Neural cell (in vitro differentiated cells): ENCODE results near the gene LRP8. TPM values are rescaled to one million over a fixed set of nuclear protein-coding genes. Genes with fewer than 3 reads are reported as not detected.

Source experiments
- H2AFZ ChIP-seq: fragments of 200-600, 300-800 bp; sonication (generic), shearing (Covaris generic); 2 replicates; pipeline ENCODE4 v1.6.0; 2014; ENCODE audit warnings: low read depth, mild to moderate bottlenecking, antibody characterized with exemption, low read length, moderate library complexity
- H3F3A ChIP-seq: fragments of 200-600 bp; shearing (Covaris generic); 2 replicates; pipeline ENCODE4 v1.6.1; 2016; ENCODE audit warnings: mild to moderate bottlenecking, moderate library complexity, mixed read lengths, antibody characterized with exemption, low read length; ENCODE audit not compliant: insufficient read depth, poor library complexity, severe bottlenecking
- H3K27ac ChIP-seq: fragments of 200-600, 300-800 bp; sonication (generic), shearing (Covaris generic); 2 replicates; pipeline ENCODE4 v1.5.1; 2014; ENCODE audit warnings: mild to moderate bottlenecking, low read length, moderate library complexity
- H3K27me3 ChIP-seq: fragments of 300-800, 200-600 bp; sonication (generic), shearing (Covaris generic); 2 replicates; pipeline ENCODE4 v1.6.0; 2014; ENCODE audit warnings: mild to moderate bottlenecking, low read depth, low read length, moderate library complexity; ENCODE audit not compliant: insufficient read depth
- H3K36me3 ChIP-seq: fragments of 300-800, 200-600 bp; sonication (generic), shearing (Covaris generic); 2 replicates; pipeline ENCODE4 v1.5.1; 2014; ENCODE audit warnings: mild to moderate bottlenecking, antibody characterized with exemption, low read length, moderate library complexity; ENCODE audit not compliant: insufficient read depth
- H3K4me2 ChIP-seq: fragments of 300-800, 200-600 bp; sonication (generic), shearing (Covaris generic); 2 replicates; pipeline ENCODE4 v1.6.0; 2014; ENCODE audit warnings: mild to moderate bottlenecking, low read length
- H3K4me3 ChIP-seq: fragments of 300-800, 200-600 bp; sonication (generic), shearing (Covaris generic); 2 replicates; pipeline ENCODE4 v1.5.1; 2014; ENCODE audit warnings: mild to moderate bottlenecking, low read length, moderate library complexity
- H3K79me2 ChIP-seq: fragments of 200-600 bp; shearing (Covaris generic); replicated peaks from 2 replicates; pipeline ENCODE4 v1.6.0; 2014; ENCODE audit warnings: mild to moderate bottlenecking, low read length, moderate library complexity; ENCODE audit not compliant: insufficient read depth
- H3K9ac ChIP-seq: fragments of 300-800, 200-600 bp; sonication (generic), shearing (Covaris generic); 2 replicates; pipeline ENCODE4 v1.6.1; 2016; ENCODE audit warnings: mild to moderate bottlenecking, low read length, mixed read lengths
- H3K9me2 ChIP-seq: fragments of 200-600 bp; shearing (Covaris generic); 2 replicates; pipeline ENCODE4 v1.6.1; 2016; ENCODE audit warnings: mild to moderate bottlenecking, low read length, mixed read lengths; ENCODE audit not compliant: insufficient read depth
- H3K9me3 ChIP-seq: fragments of 200-600, 300-800 bp; sonication (generic), shearing (Covaris generic); 2 replicates; pipeline ENCODE4 v1.6.1; 2016; ENCODE audit warnings: mild to moderate bottlenecking, mixed run types, low read length, moderate library complexity, mixed read lengths
- H4K20me1 ChIP-seq: fragments of 200-600 bp; shearing (Covaris generic); 2 replicates; pipeline ENCODE4 v1.6.1; 2016; ENCODE audit warnings: mild to moderate bottlenecking, mixed run types; ENCODE audit not compliant: insufficient read depth
- EP300 ChIP-seq: fragments of 450-650 bp; conservative IDR thresholded peaks from 2 replicates; pipeline ENCODE4 v1.6.1; 2014; ENCODE audit warnings: antibody characterized with exemption, mild to moderate bottlenecking, moderate library complexity; ENCODE audit not compliant: poor library complexity, severe bottlenecking
- EZH2 ChIP-seq: fragments of 200-600, 300-800 bp; shearing (Covaris generic), sonication (generic); IDR thresholded peaks from 2 replicates; pipeline ENCODE4 v1.6.1; 2014; ENCODE audit warnings: antibody characterized with exemption, low read length, borderline replicate concordance, mild to moderate bottlenecking; ENCODE audit not compliant: insufficient read depth, poor library complexity, severe bottlenecking
- MXI1 ChIP-seq: fragments of 450-650 bp; conservative IDR thresholded peaks from 2 replicates; pipeline ENCODE4 v1.6.1; 2014; ENCODE audit warnings: antibody characterized with exemption, mild to moderate bottlenecking; ENCODE audit not compliant: poor library complexity, severe bottlenecking
- POLR2AphosphoS5 ChIP-seq: IDR thresholded peaks from 2 replicates; pipeline ENCODE4 v1.6.1; 2012
- RAD21 ChIP-seq: fragments of 450-650 bp; conservative IDR thresholded peaks from 2 replicates; pipeline ENCODE4 v1.6.1; 2014; ENCODE audit warnings: antibody characterized with exemption, mild to moderate bottlenecking, moderate library complexity
- SMC3 ChIP-seq: fragments of 450-650 bp; conservative IDR thresholded peaks from 2 replicates; pipeline ENCODE4 v1.6.1; 2014; ENCODE audit warnings: antibody characterized with exemption, mild to moderate bottlenecking, moderate library complexity; ENCODE audit not compliant: poor library complexity
- TAF1 ChIP-seq: IDR thresholded peaks from 2 replicates; pipeline ENCODE4 v1.6.1; 2012; ENCODE audit warnings: low read depth
- polyA plus RNA-seq: library from polyadenylated mRNA; depleted of rRNA; stranded (reverse); fragments of >200 nt; gene quantifications from 2 replicates; pipeline ENCODE4 v1.2.3, GENCODE V29; 2014
- TF ChIP-seq, protein P1 (sequence below): IDR thresholded peaks from 2 replicates; pipeline ENCODE4 v1.6.1; 2012; ENCODE audit warnings: borderline replicate concordance
- TF ChIP-seq, protein P2 (sequence below): fragments of 450-650 bp; IDR thresholded peaks from 2 replicates; pipeline ENCODE4 v1.5.1; 2014; ENCODE audit warnings: antibody characterized with exemption, mild to moderate bottlenecking, moderate library complexity; ENCODE audit not compliant: poor library complexity, severe bottlenecking

Gene LRP8
- polyA plus RNA-seq, 1 donor from 2014 or later: 65.8 TPM

DNA sequence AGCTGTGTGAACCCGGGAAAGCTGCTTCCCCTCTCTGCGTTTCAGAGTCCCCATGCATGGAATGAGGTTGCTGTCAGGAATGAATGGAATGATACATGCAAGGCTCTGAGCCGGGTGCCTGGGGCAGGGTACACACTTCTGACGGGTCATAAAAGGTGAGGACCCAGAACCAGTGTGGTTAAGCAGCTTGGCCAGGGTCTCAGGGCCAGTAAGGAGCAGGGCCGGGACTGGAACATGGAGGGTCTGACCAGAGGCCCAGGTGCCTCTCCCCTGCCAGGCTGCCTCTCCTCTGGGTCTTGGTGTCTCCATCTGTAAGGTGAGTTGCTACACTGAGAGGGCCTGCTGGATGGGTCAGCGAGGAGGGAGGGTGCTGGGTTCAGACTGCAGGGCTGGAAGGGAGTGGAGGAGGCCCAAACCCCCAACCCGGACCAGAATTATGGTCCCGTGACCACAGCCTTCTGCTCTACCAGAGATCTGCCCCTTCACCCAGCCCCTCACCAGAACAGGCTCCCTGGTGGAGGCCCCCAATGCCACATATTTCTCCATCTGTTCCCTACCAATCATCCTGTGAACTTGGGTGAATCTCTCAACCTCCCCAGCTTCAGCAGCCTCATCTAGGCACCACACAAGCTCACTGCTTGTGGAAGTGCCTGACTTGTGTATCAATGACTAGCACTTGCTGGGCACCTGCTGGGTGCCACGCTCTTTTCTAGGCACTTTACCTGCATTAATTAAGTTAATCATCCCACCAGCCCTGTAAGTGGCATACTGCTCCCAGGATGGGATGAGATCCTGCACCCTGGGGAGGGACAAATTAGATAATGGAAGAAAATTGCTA is 16.2 kb upstream of the LRP8 start:
- H3K4me2 ChIP-seq: no peak overlapping the region
- H3F3A ChIP-seq: no peaks in the 10 kb centered on the region
- H3K27ac ChIP-seq: no peak overlapping the region
- H3K9ac ChIP-seq: no peak overlapping the region
- H3K79me2 ChIP-seq: no peaks in the 10 kb centered on the region
- H3K4me3 ChIP-seq: no peak overlapping the region
- no peaks in the 10 kb centered on the region for H3K36me3 ChIP-seq
- no peaks in the 10 kb centered on the region for H3K9me3 ChIP-seq
- no peaks in the 10 kb centered on the region for H4K20me1 ChIP-seq
- TF ChIP-seq EP300: no peak
- TF ChIP-seq, protein P1, sequence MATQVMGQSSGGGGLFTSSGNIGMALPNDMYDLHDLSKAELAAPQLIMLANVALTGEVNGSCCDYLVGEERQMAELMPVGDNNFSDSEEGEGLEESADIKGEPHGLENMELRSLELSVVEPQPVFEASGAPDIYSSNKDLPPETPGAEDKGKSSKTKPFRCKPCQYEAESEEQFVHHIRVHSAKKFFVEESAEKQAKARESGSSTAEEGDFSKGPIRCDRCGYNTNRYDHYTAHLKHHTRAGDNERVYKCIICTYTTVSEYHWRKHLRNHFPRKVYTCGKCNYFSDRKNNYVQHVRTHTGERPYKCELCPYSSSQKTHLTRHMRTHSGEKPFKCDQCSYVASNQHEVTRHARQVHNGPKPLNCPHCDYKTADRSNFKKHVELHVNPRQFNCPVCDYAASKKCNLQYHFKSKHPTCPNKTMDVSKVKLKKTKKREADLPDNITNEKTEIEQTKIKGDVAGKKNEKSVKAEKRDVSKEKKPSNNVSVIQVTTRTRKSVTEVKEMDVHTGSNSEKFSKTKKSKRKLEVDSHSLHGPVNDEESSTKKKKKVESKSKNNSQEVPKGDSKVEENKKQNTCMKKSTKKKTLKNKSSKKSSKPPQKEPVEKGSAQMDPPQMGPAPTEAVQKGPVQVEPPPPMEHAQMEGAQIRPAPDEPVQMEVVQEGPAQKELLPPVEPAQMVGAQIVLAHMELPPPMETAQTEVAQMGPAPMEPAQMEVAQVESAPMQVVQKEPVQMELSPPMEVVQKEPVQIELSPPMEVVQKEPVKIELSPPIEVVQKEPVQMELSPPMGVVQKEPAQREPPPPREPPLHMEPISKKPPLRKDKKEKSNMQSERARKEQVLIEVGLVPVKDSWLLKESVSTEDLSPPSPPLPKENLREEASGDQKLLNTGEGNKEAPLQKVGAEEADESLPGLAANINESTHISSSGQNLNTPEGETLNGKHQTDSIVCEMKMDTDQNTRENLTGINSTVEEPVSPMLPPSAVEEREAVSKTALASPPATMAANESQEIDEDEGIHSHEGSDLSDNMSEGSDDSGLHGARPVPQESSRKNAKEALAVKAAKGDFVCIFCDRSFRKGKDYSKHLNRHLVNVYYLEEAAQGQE: no peak
- H3K9me2 ChIP-seq: no peaks in the 10 kb centered on the region
- H2AFZ ChIP-seq: no peak overlapping the region
- no peaks in the 10 kb centered on the region for H3K27me3 ChIP-seq

DNA sequence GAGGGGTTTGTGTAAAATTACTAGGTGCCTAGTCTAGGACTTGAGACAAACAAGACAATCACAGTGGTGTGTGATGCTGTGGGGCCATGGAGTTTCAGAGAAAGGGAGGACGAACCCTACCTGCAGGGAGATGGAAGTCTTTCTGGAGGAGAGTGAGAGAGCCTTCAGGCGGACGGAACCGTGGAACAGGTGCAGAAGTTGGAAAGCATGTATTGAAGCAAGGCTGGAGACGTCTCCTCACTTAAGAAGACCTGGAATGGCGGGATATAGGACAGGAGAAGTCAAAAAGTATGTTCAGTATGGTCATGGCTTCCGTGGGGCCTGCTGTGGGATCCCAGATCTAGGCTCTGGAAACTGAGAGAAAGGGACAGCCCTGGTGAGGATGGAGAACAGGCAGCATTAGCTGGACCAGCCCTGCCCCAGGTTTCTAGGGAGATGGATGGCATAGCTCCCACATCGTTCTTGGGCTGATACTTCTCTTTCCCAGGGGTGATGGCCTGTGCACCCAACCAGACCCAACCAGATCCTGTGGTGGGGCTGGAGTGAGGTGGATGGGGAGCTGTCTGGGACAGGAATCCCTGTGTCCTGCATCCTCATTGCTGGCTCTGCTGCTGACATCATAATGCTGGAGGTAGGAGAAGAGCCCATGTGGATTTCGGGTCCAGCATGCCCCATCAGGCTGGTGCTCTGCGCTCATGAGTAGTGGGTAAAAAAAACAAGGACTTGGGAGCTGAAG is 15.0 kb upstream of the LRP8 start:
- H3K9me3 ChIP-seq: no peaks in the 10 kb centered on the region
- no peaks in the 10 kb centered on the region for H3K9me2 ChIP-seq
- no peak overlapping the region for H3K9ac ChIP-seq
- H3K79me2 ChIP-seq: no peaks in the 10 kb centered on the region
- no peaks in the 10 kb centered on the region for H3K27me3 ChIP-seq
- no peaks in the 10 kb centered on the region for H3F3A ChIP-seq
- H3K4me2 ChIP-seq: no peak overlapping the region
- H2AFZ ChIP-seq: no peak overlapping the region
- no peaks in the 10 kb centered on the region for H4K20me1 ChIP-seq
- no peak overlapping the region for H3K4me3 ChIP-seq
- TF ChIP-seq SMC3 (no peak), POLR2AphosphoS5 (no peak), MXI1 (no peak), EP300 (no peak)
- no peak overlapping the region for H3K27ac ChIP-seq
- no peaks in the 10 kb centered on the region for H3K36me3 ChIP-seq

DNA sequence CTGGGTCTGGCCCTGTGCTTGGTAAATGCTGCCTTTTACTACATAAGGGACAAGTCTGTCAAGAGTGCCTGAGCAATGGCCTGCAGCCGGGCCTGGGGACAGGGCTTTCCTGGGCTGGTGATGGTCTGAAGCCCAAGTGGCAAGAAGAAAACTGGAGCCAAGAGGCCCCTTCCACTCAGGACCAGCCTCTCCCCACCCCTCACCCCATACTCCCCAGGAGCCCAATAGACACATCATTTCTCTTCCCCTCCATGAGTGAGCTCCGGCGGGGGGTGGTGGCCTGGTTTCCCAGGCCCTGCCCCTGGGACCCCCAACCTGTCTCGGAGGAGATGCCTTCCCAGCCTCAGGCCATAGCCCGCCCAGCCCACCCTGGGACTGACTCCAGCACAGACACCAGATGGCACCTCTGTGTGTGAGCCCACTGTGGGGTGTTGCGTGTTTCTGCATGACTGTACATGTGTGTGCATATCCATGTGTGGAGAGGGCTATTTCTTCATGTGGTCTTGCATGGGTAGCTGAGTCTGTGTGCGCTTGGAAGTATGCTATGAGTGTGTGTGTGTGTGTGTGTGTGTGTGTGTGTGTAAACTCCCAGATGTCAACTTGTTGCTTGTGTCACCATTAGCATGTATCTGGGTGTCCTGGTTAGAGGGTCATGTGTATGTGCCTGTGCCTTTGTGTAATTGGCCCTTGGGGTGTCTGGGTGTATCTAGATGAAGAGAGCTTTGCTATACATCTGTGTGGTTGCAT is 14.3 kb upstream of the LRP8 start:
- TF ChIP-seq EP300 (no peak), MXI1 (no peak), POLR2AphosphoS5 (no peak), RAD21 (no peak), SMC3 (no peak), TAF1 (no peak), EZH2 (no peak)
- TF ChIP-seq, protein P1: no peak
- TF ChIP-seq, protein P2, sequence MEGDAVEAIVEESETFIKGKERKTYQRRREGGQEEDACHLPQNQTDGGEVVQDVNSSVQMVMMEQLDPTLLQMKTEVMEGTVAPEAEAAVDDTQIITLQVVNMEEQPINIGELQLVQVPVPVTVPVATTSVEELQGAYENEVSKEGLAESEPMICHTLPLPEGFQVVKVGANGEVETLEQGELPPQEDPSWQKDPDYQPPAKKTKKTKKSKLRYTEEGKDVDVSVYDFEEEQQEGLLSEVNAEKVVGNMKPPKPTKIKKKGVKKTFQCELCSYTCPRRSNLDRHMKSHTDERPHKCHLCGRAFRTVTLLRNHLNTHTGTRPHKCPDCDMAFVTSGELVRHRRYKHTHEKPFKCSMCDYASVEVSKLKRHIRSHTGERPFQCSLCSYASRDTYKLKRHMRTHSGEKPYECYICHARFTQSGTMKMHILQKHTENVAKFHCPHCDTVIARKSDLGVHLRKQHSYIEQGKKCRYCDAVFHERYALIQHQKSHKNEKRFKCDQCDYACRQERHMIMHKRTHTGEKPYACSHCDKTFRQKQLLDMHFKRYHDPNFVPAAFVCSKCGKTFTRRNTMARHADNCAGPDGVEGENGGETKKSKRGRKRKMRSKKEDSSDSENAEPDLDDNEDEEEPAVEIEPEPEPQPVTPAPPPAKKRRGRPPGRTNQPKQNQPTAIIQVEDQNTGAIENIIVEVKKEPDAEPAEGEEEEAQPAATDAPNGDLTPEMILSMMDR: no peak
- H3K9me3 ChIP-seq: no peaks in the 10 kb centered on the region
- H3K9ac ChIP-seq: no peak overlapping the region
- no peaks in the 10 kb centered on the region for H3F3A ChIP-seq
- no peaks in the 10 kb centered on the region for H3K9me2 ChIP-seq
- no peaks in the 10 kb centered on the region for H3K36me3 ChIP-seq
- H4K20me1 ChIP-seq: no peaks in the 10 kb centered on the region
- H3K79me2 ChIP-seq: no peaks in the 10 kb centered on the region
- H3K27ac ChIP-seq: no peak overlapping the region
- no peak overlapping the region for H3K4me2 ChIP-seq
- H2AFZ ChIP-seq: no peak overlapping the region
- no peaks in the 10 kb centered on the region for H3K27me3 ChIP-seq
- no peak overlapping the region for H3K4me3 ChIP-seq
